HuH-7 (cell line): Measurements from ENCODE around the gene DCDC1.
"Not testable (repeated sequence)": the region's sequence is repeated elsewhere in the genome, so short reads cannot be mapped to it uniquely, and the experiment has no call there.

ENCODE experiments used
- DNase-seq: peaks from one replicate; pipeline ENCODE4 v3.0.0; 2011; ENCODE audit warnings: low spot score

The DCDC1 gene

GRCh38 chr11:30985536-30985935 lies 384.0 kb downstream of the DCDC1 start:
- no peak for DNase-seq

- no peak for DNase-seq
These were observed 384.7 kb downstream of the DCDC1 start for GRCh38 chr11:30984827-30985226.

GRCh38 chr11:30984442-30984816 lies 385.1 kb downstream of the DCDC1 start:
- DNase-seq: no peak

GRCh38 chr11:30983776-30984441 lies 385.6 kb downstream of the DCDC1 start:
- DNase-seq: no peak

GRCh38 chr11:30983143-30983542 lies 386.4 kb downstream of the DCDC1 start:
- DNase-seq: no peak

GRCh38 chr11:30967579-30967978 lies 402.0 kb downstream of the DCDC1 start:
- DNase-seq: no peak

- DNase-seq: peak; percentile 22
These were observed 409.0 kb downstream of the DCDC1 start for GRCh38 chr11:30960387-30960992.

- no peak for DNase-seq
These were observed 412.8 kb downstream of the DCDC1 start for GRCh38 chr11:30956751-30957150.

- DNase-seq: no peak
These were observed 419.7 kb downstream of the DCDC1 start for GRCh38 chr11:30949838-30950237.

GRCh38 chr11:30947715-30948114 lies 421.8 kb downstream of the DCDC1 start:
- DNase-seq: not testable (repeated sequence)

- DNase-seq: no peak
These were observed 430.7 kb downstream of the DCDC1 start for GRCh38 chr11:30938810-30939209.

GRCh38 chr11:30938171-30938570 lies 431.4 kb downstream of the DCDC1 start:
- no peak for DNase-seq

GRCh38 chr11:30936491-30936890 lies 433.0 kb downstream of the DCDC1 start:
- DNase-seq: no peak

- no peak for DNase-seq
These were observed 433.7 kb downstream of the DCDC1 start for GRCh38 chr11:30935861-30936260.

GRCh38 chr11:30926130-30926529 lies 443.4 kb downstream of the DCDC1 start:
- DNase-seq: no peak

- DNase-seq: no peak
These were observed 447.7 kb downstream of the DCDC1 start for GRCh38 chr11:30921811-30922210.

GRCh38 chr11:30919389-30920152 lies 450.0 kb downstream of the DCDC1 start:
- DNase-seq: no peak

GRCh38 chr11:30917859-30918478 lies 451.6 kb downstream of the DCDC1 start:
- peak; percentile 7 for DNase-seq

- no peak for DNase-seq
These were observed 452.3 kb downstream of the DCDC1 start for GRCh38 chr11:30917266-30917665.

- no peak for DNase-seq
These were observed 452.8 kb downstream of the DCDC1 start for GRCh38 chr11:30916764-30917163.

GRCh38 chr11:30914143-30914762 lies 455.3 kb downstream of the DCDC1 start:
- peak; percentile 47 for DNase-seq

GRCh38 chr11:30911247-30911646 lies 458.3 kb downstream of the DCDC1 start:
- DNase-seq: no peak
